HepG2 (cell line): ENCODE data around the gene SOBP. TPM values are rescaled to one million over a fixed set of nuclear protein-coding genes. Genes with fewer than 3 reads are reported as not detected.

Experiments
- ARHGAP35 ChIP-seq: sonication (generic); formaldehyde crosslinking; IDR thresholded peaks from 2 replicates; pipeline ENCODE4 v1.9.0; 2022; ENCODE audit warnings: mild to moderate bottlenecking, inconsistent platforms, moderate library complexity, missing genetic modification reagents, borderline replicate concordance
- CHD4 ChIP-seq: fragments of 200-600 bp; sonication (generic); IDR thresholded peaks from 2 replicates; pipeline ENCODE4 v1.7.0; 2017; ENCODE audit warnings: mild to moderate bottlenecking, low read length, borderline replicate concordance
- FOXA3 ChIP-seq: IDR thresholded peaks from 2 replicates; pipeline ENCODE4 v1.6.1; 2016; ENCODE audit warnings: missing genetic modification reagents, missing compliant biosample characterization
- FOXK1 ChIP-seq: sonication (generic); formaldehyde crosslinking; IDR thresholded peaks from 2 replicates; pipeline ENCODE4 v1.4.0; 2020; ENCODE audit warnings: low read depth, missing genetic modification reagents, borderline replicate concordance
- HCFC1 ChIP-seq: fragments of 150-350 bp; IDR thresholded peaks from 2 replicates; pipeline ENCODE4 v1.6.1; 2014; ENCODE audit warnings: low read depth, low read length
- HNRNPK ChIP-seq: fragments of 200-400 bp; formaldehyde crosslinking; IDR thresholded peaks from 2 replicates; pipeline ENCODE4 v1.6.1; 2018; ENCODE audit warnings: low read length, low read depth, moderate library complexity, mild to moderate bottlenecking; ENCODE audit not compliant: poor library complexity, severe bottlenecking
- IKZF4 ChIP-seq: sonication (generic); formaldehyde crosslinking; IDR thresholded peaks from 2 replicates; pipeline ENCODE4 v1.5.1; 2020; ENCODE audit warnings: borderline replicate concordance, mild to moderate bottlenecking, low read depth, missing genetic modification reagents; ENCODE audit errors: not compliant biosample characterization
- NAIF1 ChIP-seq: sonication (generic); formaldehyde crosslinking; IDR thresholded peaks from 2 replicates; pipeline ENCODE4 v1.5.0; 2020; ENCODE audit warnings: mild to moderate bottlenecking, missing genetic modification reagents, borderline replicate concordance
- NFIB ChIP-seq: sonication (generic); formaldehyde crosslinking; IDR thresholded peaks from 2 replicates; pipeline ENCODE4 v1.9.0; 2021; ENCODE audit warnings: missing genetic modification reagents, mild to moderate bottlenecking, borderline replicate concordance
- PAWR ChIP-seq: sonication (generic); formaldehyde crosslinking; IDR thresholded peaks from 2 replicates; pipeline ENCODE4 v1.4.0; 2020; ENCODE audit warnings: missing genetic modification reagents, mild to moderate bottlenecking, borderline replicate concordance
- PBX3 ChIP-seq: sonication (generic); formaldehyde crosslinking; IDR thresholded peaks from 2 replicates; pipeline ENCODE4 v1.8.1; 2023; ENCODE audit warnings: missing genetic modification reagents, inconsistent platforms, borderline replicate concordance
- PHB2 ChIP-seq: fragments of 450-650 bp; IDR thresholded peaks from 2 replicates; pipeline ENCODE4 v1.6.1; 2018; ENCODE audit not compliant: partially characterized antibody
- POGK ChIP-seq: sonication (generic); formaldehyde crosslinking; conservative IDR thresholded peaks from 2 replicates; pipeline ENCODE4 v1.8.0; 2022; ENCODE audit warnings: mild to moderate bottlenecking, moderate library complexity, missing genetic modification reagents
- RFXANK ChIP-seq: IDR thresholded peaks from 2 replicates; pipeline ENCODE4 v1.6.1; 2016
- ZNF430 ChIP-seq: sonication (generic); formaldehyde crosslinking; IDR thresholded peaks from 2 replicates; pipeline ENCODE4 v1.9.0; 2021; ENCODE audit warnings: mild to moderate bottlenecking, missing genetic modification reagents
- ZNF597 ChIP-seq: sonication (generic); formaldehyde crosslinking; IDR thresholded peaks from 2 replicates; pipeline ENCODE4 v1.5.0; 2020; ENCODE audit warnings: missing genetic modification reagents
- ZNF850 ChIP-seq: sonication (generic); formaldehyde crosslinking; conservative IDR thresholded peaks from 2 replicates; pipeline ENCODE4 v1.9.0; 2021; ENCODE audit warnings: mild to moderate bottlenecking, missing genetic modification reagents
- polyA plus RNA-seq, 8 experiments: library from polyadenylated mRNA; depleted of rRNA in 3 of 8; stranded (reverse) in 7 of 8; unstranded in 1 of 8; fragments of >200 nt; fragmentation: Illumina TruSeq in 4 of 8; extraction: Trizol in 4 of 8; gene quantifications; 2 replicates each; pipeline versions ENCODE4 v1.2.1 to v1.2.3, GENCODE V29; 2011 to 2016; ENCODE audit warnings: low read depth in 4 of 8, missing spikeins in 1 of 8, mixed read lengths in 1 of 8; ENCODE audit not compliant: insufficient read depth in 1 of 8
- total RNA-seq, 5 experiments: library from RNA; depleted of rRNA; stranded (reverse); fragments of >200 nt; fragmentation: Illumina TruSeq; extraction: Trizol; gene quantifications; 2 replicates each; pipeline ENCODE4 v1.2.3, GENCODE V29; 2016; ENCODE audit warnings: low read depth in 1 of 5
- TF ChIP-seq, protein P1 (sequence below): sonication (generic); formaldehyde crosslinking; IDR thresholded peaks from 2 replicates; pipeline ENCODE4 v1.4.0; 2020; ENCODE audit warnings: mild to moderate bottlenecking, missing genetic modification reagents

SOBP gene
- total and polyA plus RNA-seq, 2 of the 13 experiments (the other 11 are each of a cell fraction or from before 2014, with no cell fraction given), result 1.5 to 6.9 TPM

- 0 out of 2 replicates have a peak, but pooled peaks have one; percentile 53 for TF ChIP-seq POGK
- TF ChIP-seq PBX3 (CRISPR knock-in tag), result no peak
- no peak for TF ChIP-seq PHB2
- no peak for TF ChIP-seq ZNF850 (CRISPR knock-in tag)
- 0 out of 2 replicates have a peak, but pooled peaks have one; percentile 38 for TF ChIP-seq RFXANK (CRISPR knock-in tag)
- TF ChIP-seq NAIF1, result no peak
- TF ChIP-seq, protein P1, sequence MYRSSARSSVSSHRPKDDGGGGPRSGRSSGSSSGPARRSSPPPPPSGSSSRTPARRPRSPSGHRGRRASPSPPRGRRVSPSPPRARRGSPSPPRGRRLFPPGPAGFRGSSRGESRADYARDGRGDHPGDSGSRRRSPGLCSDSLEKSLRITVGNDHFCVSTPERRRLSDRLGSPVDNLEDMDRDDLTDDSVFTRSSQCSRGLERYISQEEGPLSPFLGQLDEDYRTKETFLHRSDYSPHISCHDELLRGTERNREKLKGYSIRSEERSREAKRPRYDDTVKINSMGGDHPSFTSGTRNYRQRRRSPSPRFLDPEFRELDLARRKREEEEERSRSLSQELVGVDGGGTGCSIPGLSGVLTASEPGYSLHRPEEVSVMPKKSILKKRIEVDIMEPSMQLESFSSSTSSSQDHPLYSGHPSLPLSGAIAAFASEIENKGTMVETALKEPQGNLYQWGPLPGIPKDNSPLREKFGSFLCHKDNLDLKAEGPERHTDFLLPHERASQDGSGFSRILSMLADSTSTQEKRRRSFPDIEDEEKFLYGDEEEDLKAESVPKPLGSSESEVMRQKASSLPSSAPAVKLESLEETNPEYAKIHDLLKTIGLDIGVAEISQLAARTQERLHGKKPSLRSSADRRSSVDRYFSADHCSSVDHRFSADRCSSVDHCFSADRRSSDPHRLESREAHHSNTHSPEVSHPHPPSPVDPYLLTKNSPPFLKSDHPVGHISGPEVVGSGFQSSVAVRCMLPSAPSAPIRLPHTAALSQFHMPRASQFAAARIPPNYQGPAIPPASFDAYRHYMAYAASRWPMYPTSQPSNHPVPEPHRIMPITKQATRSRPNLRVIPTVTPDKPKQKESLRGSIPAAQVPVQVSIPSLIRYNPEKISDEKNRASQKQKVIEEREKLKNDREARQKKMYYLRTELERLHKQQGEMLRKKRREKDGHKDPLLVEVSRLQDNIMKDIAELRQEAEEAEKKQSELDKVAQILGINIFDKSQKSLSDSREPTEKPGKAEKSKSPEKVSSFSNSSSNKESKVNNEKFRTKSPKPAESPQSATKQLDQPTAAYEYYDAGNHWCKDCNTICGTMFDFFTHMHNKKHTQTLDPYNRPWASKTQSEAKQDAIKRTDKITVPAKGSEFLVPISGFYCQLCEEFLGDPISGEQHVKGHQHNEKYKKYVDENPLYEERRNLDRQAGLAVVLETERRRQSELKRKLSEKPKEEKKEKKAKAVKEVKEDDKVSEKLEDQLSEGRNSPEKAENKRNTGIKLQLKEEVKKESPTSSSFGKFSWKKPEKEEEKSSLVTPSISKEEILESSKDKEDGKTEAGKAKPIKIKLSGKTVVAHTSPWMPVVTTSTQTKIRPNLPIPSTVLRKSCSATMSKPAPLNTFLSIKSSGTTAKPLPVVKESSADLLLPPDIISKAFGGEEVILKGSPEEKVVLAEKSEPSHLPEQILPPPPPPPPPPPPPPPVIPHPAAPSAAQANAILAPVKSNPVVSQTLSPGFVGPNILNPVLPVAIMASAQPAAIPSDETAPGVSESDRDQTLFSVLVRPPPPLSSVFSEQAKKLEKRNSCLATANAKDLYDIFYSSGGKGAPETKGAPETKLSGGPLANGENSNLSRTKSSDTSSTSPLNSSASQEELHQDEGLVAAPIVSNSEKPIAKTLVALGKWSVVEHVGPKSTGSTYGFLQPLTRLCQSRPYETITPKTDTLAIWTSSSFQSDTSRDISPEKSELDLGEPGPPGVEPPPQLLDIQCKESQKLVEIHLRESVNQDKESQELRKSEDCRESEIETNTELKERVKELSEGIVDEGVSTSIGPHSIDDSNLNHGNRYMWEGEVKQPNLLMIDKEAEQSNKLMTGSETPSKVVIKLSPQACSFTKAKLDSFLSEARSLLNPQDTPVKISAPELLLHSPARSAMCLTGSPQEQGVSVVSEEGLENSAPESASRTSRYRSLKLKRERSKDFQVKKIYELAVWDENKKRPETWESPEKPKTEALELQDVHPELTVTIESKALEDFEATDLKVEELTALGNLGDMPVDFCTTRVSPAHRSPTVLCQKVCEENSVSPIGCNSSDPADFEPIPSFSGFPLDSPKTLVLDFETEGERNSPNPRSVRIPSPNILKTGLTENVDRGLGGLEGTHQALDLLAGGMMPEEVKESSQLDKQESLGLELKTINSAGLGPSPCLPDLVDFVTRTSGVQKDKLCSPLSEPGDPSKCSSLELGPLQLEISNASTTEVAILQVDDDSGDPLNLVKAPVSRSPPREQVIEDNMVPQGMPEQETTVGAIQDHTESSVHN (CRISPR knock-in tag), result no peak
- TF ChIP-seq PAWR (CRISPR knock-in tag), result no peak
- no peak for TF ChIP-seq ZNF430
- TF ChIP-seq CHD4, result no peak
- no peak for TF ChIP-seq HNRNPK
- peak; percentile 90 for TF ChIP-seq FOXA3
- no peak for TF ChIP-seq ZNF597 (CRISPR knock-in tag)
- TF ChIP-seq FOXK1 (CRISPR knock-in tag), result peak; percentile 87
- TF ChIP-seq IKZF4 (CRISPR knock-in tag), result no peak
- TF ChIP-seq NFIB (CRISPR knock-in tag), result no peak
- no peak for TF ChIP-seq ARHGAP35
- TF ChIP-seq HCFC1, result no peak
These were observed 49.5 kb downstream of the SOBP start (continued) for GRCh38 chr6:107539409-107539808.
